HepG2 (cell line): ENCODE data around the gene HSD17B2. TPM values are rescaled to one million over a fixed set of nuclear protein-coding genes. Genes with fewer than 3 reads are reported as not detected.
A peak's percentile ranks its signal among the peaks of the same experiment; 100 is the strongest.

Experiments used
- ATAC-seq: fragments of 200-7000 bp; cut with Tn5 transposase; 3 replicates; pipeline ENCODE4 v1.9.1; 2020; ENCODE audit warnings: mild to moderate bottlenecking, moderate library complexity
- Bru-seq: library from RNA; stranded (reverse); fragments of 400-500 nt; gene quantifications from one replicate; lab custom pipeline; 2021; lab: Mats Ljungman, UMichigan
- BruChase-seq, 2 experiments: library from RNA; stranded (reverse); fragments of 400-500 nt; gene quantifications; one replicate each; lab custom pipeline; 2021; lab: Mats Ljungman, UMichigan
- BruUV-seq: library from RNA; stranded (reverse); fragments of 400-500 nt; replicated peaks from 2 replicates; lab custom pipeline; 2021; lab: Mats Ljungman, UMichigan
- CTCF ChIA-PET: fragments of 300-600 bp; formaldehyde crosslinking; extraction: SDS; loops from one replicate; lab custom pipeline; 2021; ENCODE audit warnings: low total read pairs, inconsistent platforms, low intra/inter-chr PET ratio; lab: Yijun Ruan, JAX
- POLR2A ChIA-PET: fragments of 350-600 bp; sonication (Branson Sonifier 250); formaldehyde crosslinking; loops from one replicate; lab custom pipeline; 2020; ENCODE audit warnings: antibody characterized with exemption, inconsistent platforms; lab: Yijun Ruan, JAX
- DNase-seq: peaks from one replicate; pipeline ENCODE4 v3.0.0-alpha.2; 2015; ENCODE audit warnings: low spot score
- FAIRE-seq: peaks from 3 replicates; lab custom pipeline; 2011; peaks lifted over from hg19 to GRCh38; lab: Jason Lieb, UNC
- H2AFZ ChIP-seq: one replicate; pipeline ENCODE4 v1.6.1; 2011; ENCODE audit warnings: low read length, inconsistent platforms
- H3K27ac ChIP-seq: fragments of 300-600 bp; 3 replicates; pipeline ENCODE4 v1.8.0; 2011; ENCODE audit warnings: mixed run types, mild to moderate bottlenecking, mixed read lengths, low read length, inconsistent platforms; ENCODE audit not compliant: insufficient read depth; ENCODE audit errors: extremely low read length
- H3K27me3 ChIP-seq, 2 experiments: fragments of 200-600 bp in 1 of 2; 2 replicates in 1 of 2; 3 replicates in 1 of 2; pipeline versions ENCODE4 v1.6.0 to v1.8.0; 2011; ENCODE audit warnings: low read length in 2 of 2, mild to moderate bottlenecking in 2 of 2, moderate library complexity in 2 of 2, inconsistent platforms in 1 of 2; ENCODE audit not compliant: insufficient read depth in 2 of 2, control insufficient read depth in 1 of 2
- H3K36me3 ChIP-seq, 2 experiments: fragments of 200-600 bp in 1 of 2; replicated peaks in 1 of 2; 2 replicates in 1 of 2; 3 replicates in 1 of 2; pipeline versions ENCODE4 v1.5.1 to v1.8.0; 2011; ENCODE audit warnings: low read length in 2 of 2, inconsistent platforms in 1 of 2; ENCODE audit not compliant: insufficient read depth in 2 of 2, control insufficient read depth in 1 of 2
- H3K4me1 ChIP-seq: 2 replicates; pipeline ENCODE4 v1.5.1; 2012; ENCODE audit warnings: low read length, inconsistent platforms; ENCODE audit not compliant: insufficient read depth
- H3K4me2 ChIP-seq: 2 replicates; pipeline ENCODE4 v1.6.0; 2011; ENCODE audit warnings: low read depth, low read length, inconsistent platforms
- H3K4me3 ChIP-seq, 3 experiments: fragments of 200-600 bp in 1 of 3; sonication (generic), shearing (Covaris generic) in 1 of 3; replicated peaks in 1 of 3; 2 replicates each; pipeline ENCODE4 v1.5.1; 2011 to 2016; ENCODE audit warnings: low read length in 3 of 3, inconsistent platforms in 2 of 3, low read depth in 2 of 3, mild to moderate bottlenecking in 2 of 3, control low read depth in 1 of 3, mixed read lengths in 1 of 3; ENCODE audit not compliant: insufficient read depth in 1 of 3
- H3K79me2 ChIP-seq: one replicate; pipeline ENCODE4 v1.6.1; 2011; ENCODE audit warnings: low read length, inconsistent platforms; ENCODE audit not compliant: insufficient read depth
- H3K9ac ChIP-seq: 2 replicates; pipeline ENCODE4 v1.6.0; 2011; ENCODE audit warnings: mild to moderate bottlenecking, low read depth, low read length, inconsistent platforms; ENCODE audit not compliant: insufficient read depth
- H3K9me3 ChIP-seq: 2 replicates; pipeline ENCODE4 v1.5.1; 2012; ENCODE audit warnings: mild to moderate bottlenecking, low read length
- H4K20me1 ChIP-seq: 2 replicates; pipeline ENCODE4 v1.6.0; 2011; ENCODE audit warnings: inconsistent platforms, mild to moderate bottlenecking, low read length, moderate library complexity; ENCODE audit not compliant: insufficient read depth
- DMAP1 ChIP-seq: IDR thresholded peaks from 2 replicates; pipeline ENCODE4 v1.6.1; 2016
- GATAD2A ChIP-seq: IDR thresholded peaks from 2 replicates; pipeline ENCODE4 v1.6.1; 2016
- MED1 ChIP-seq: sonication (generic); formaldehyde crosslinking; IDR thresholded peaks from 2 replicates; pipeline ENCODE4 v1.4.0; 2020; ENCODE audit warnings: missing genetic modification reagents
- MEIS2 ChIP-seq: sonication (generic); formaldehyde crosslinking; IDR thresholded peaks from 2 replicates; pipeline ENCODE4 v1.9.0; 2021; ENCODE audit warnings: mild to moderate bottlenecking, missing genetic modification reagents
- MXI1 ChIP-seq: IDR thresholded peaks from 3 replicates; pipeline ENCODE4 v1.6.1; 2012; ENCODE audit warnings: low read depth, low read length, inconsistent platforms, borderline replicate concordance
- REST ChIP-seq, 2 experiments: IDR thresholded peaks; 2 replicates each; pipeline ENCODE4 v1.6.1; 2011 to 2012; ENCODE audit warnings: low read length in 2 of 2, borderline replicate concordance in 1 of 2, low read depth in 1 of 2, mild to moderate bottlenecking in 1 of 2, moderate library complexity in 1 of 2
- SKIL ChIP-seq: sonication (generic); formaldehyde crosslinking; IDR thresholded peaks from 2 replicates; pipeline ENCODE4 v1.8.0; 2022; ENCODE audit warnings: missing genetic modification reagents, mild to moderate bottlenecking, moderate library complexity, borderline replicate concordance
- TCF12 ChIP-seq, 2 experiments: fragments of 450-650 bp in 1 of 2; sonication (generic) in 1 of 2; formaldehyde crosslinking in 1 of 2; IDR thresholded peaks; 2 replicates each; pipeline versions ENCODE4 v1.6.1 to v1.8.0; 2017 to 2022; ENCODE audit warnings: antibody characterized with exemption in 1 of 2, mild to moderate bottlenecking in 1 of 2, missing genetic modification reagents in 1 of 2, moderate library complexity in 1 of 2
- WGBS: methylation state at CpG from one replicate; pipeline ENCODE4 v1.1.6; 2017; ENCODE audit warnings: low lambda C conversion rate; 5-methylcytosine and 5-hydroxymethylcytosine counted together
- in situ Hi-C: cut with HindIII; loops from 2 replicates; pipeline ENCODE4 v1.10.0; 2017; ENCODE audit warnings: low pct_unique_long_range_greater_than_20kb; ENCODE audit not compliant: extremely low pct_ligation_motif_present
- intact Hi-C: fragments of 100-400 bp; cut with micrococcal nuclease; formaldehyde crosslinking; loops from one replicate; pipeline ENCODE4 v1.10.0; 2022; ENCODE audit not compliant: unreplicated experiment
- long read RNA-seq, 2 experiments: library from RNA in 1 of 2; library from polyadenylated mRNA in 1 of 2; stranded (forward) in 1 of 2; unstranded in 1 of 2; transcript quantifications; one replicate each; pipeline ENCODE4 v2.0.0, GENCODE V29; 2019 to 2022
- polyA minus RNA-seq, 3 experiments: library from RNA; depleted of rRNA, polyadenylated mRNA; stranded (reverse); fragments of >200 nt; gene quantifications; 2 replicates each; pipeline ENCODE4 v1.2.3, GENCODE V29; 2011; ENCODE audit warnings: low replicate concordance in 1 of 3
- polyA plus RNA-seq, 8 experiments: library from polyadenylated mRNA; depleted of rRNA in 3 of 8; stranded (reverse) in 7 of 8; unstranded in 1 of 8; fragments of >200 nt; fragmentation: Illumina TruSeq in 4 of 8; extraction: Trizol in 4 of 8; gene quantifications; 2 replicates each; pipeline versions ENCODE4 v1.2.1 to v1.2.3, GENCODE V29; 2011 to 2016; ENCODE audit warnings: low read depth in 4 of 8, missing spikeins in 1 of 8, mixed read lengths in 1 of 8; ENCODE audit not compliant: insufficient read depth in 1 of 8
- total RNA-seq, 5 experiments: library from RNA; depleted of rRNA; stranded (reverse); fragments of >200 nt; fragmentation: Illumina TruSeq; extraction: Trizol; gene quantifications; 2 replicates each; pipeline ENCODE4 v1.2.3, GENCODE V29; 2016; ENCODE audit warnings: low read depth in 1 of 5

Gene HSD17B2
- 20.4 and 26.3 TPM in 2 replicates for total RNA-seq (2016; rRNA removed; fragmentation: Illumina TruSeq; extraction: Trizol)
- 8.1 and 10.8 TPM in 2 replicates for total RNA-seq (2016; cell fraction: cytosol; rRNA removed; fragmentation: Illumina TruSeq; extraction: Trizol; ENCODE audit: low read depth)
- 17.1 and 26.5 TPM in 2 replicates for total RNA-seq (2016; cell fraction: insoluble cytoplasmic fraction; rRNA removed; fragmentation: Illumina TruSeq; extraction: Trizol)
- total RNA-seq (2016; cell fraction: membrane; rRNA removed; fragmentation: Illumina TruSeq; extraction: Trizol): 14.2 and 15.4 TPM in 2 replicates
- 20.3 and 26.6 TPM in 2 replicates for total RNA-seq (2016; cell fraction: nucleus; rRNA removed; fragmentation: Illumina TruSeq; extraction: Trizol)
- 69.3 and 70.7 TPM in 2 replicates for polyA plus RNA-seq (2011; rRNA removed)
- 63.0 and 86.7 TPM in 2 replicates for polyA plus RNA-seq (2011; cell fraction: cytosol; rRNA removed)
- polyA plus RNA-seq (2011; cell fraction: nucleus; rRNA removed): 25.9 and 29.8 TPM in 2 replicates
- polyA plus RNA-seq (2012): 99.3 and 106 TPM in 2 replicates
- polyA plus RNA-seq (2016; cell fraction: cytosol; fragmentation: Illumina TruSeq; extraction: Trizol; ENCODE audit: low read depth): 10.6 and 11.5 TPM in 2 replicates
- polyA plus RNA-seq (2016; cell fraction: insoluble cytoplasmic fraction; fragmentation: Illumina TruSeq; extraction: Trizol; ENCODE audit: low read depth): 19.6 and 20.2 TPM in 2 replicates
- 13.1 and 14.3 TPM in 2 replicates for polyA plus RNA-seq (2016; cell fraction: membrane; fragmentation: Illumina TruSeq; extraction: Trizol; ENCODE audit: low read depth)
- 30.1 and 31.0 TPM in 2 replicates for polyA plus RNA-seq (2016; cell fraction: nucleus; fragmentation: Illumina TruSeq; extraction: Trizol; ENCODE audit: insufficient read depth, low read depth)
- polyA minus RNA-seq (2011; rRNA and poly(A)+ RNA removed; ENCODE audit: low replicate concordance): 150 TPM in 1 of 2 replicates, not detected in the other
- polyA minus RNA-seq (2011; cell fraction: cytosol; rRNA and poly(A)+ RNA removed): 38.6 and 54.8 TPM in 2 replicates
- polyA minus RNA-seq (2011; cell fraction: nucleus; rRNA and poly(A)+ RNA removed): 77.4 and 89.1 TPM in 2 replicates
- Bru-seq, nascent RNA: percentile 62 among the genes with signal in this experiment
- percentile 45 among the genes with signal in this experiment for BruChase-seq, experiment 1, labeled RNA remaining after a 6-hour chase
- percentile 41 among the genes with signal in this experiment for BruChase-seq, experiment 2, labeled RNA remaining after a 2-hour chase
- long read RNA-seq, experiment 1, transcript HSD17B2-201 (5 exons, 1,455 nt): major isoform, 61 of 84 reads
- long read RNA-seq, experiment 1, partial matches to known transcripts: 9 of 84 reads
- long read RNA-seq, experiment 1, other reads (novel, unspliced or antisense): 10 of 84 reads
- long read RNA-seq, experiment 2, transcript HSD17B2-201 (5 exons, 1,455 nt): major isoform, 49 of 70 reads
- long read RNA-seq, experiment 2, partial matches to known transcripts: 6 of 70 reads
- long read RNA-seq, experiment 2, other reads (novel, unspliced or antisense): 12 of 70 reads

- H3K27me3 ChIP-seq: no peaks in the 10 kb centered on the region; a peak in 1 of 5 replicates
- H2AFZ ChIP-seq: peak within 1 kb of the TSS; percentile 21
- BruUV-seq: no TSS peak
- peak within 1 kb of the TSS; percentile 53 for H3K27ac ChIP-seq
- no peaks in the 10 kb centered on the region for H3K9me3 ChIP-seq
- intact Hi-C loops: loop anchor here (2.0 kb wide), 3 partner anchors 16 to 48 kb away; no protein-coding TSS in a partner anchor
- H3K9ac ChIP-seq: peak within 1 kb of the TSS; percentile 68
- peaks cover 72% of the 10 kb centered on the region for H3K4me1 ChIP-seq
- in situ Hi-C loops: loop anchor here (5.0 kb wide), 1 partner anchor 192 kb away; no protein-coding TSS in a partner anchor
- H3K79me2 ChIP-seq: peaks cover 48% of the 10 kb centered on the region
- CTCF ChIA-PET: interaction anchor here (1.9 kb wide), 1 partner anchor 27 kb away, joined by 7 read pairs; no protein-coding TSS in a partner anchor
- peak; percentile 88 for ATAC-seq
- POLR2A ChIA-PET: interaction anchor here (0.6 to 3.4 kb wide), 11 partner anchors 10 to 195 kb away, joined by 3 to 14 read pairs (median 4); partner anchors contain the start of gene MPHOSPH6
- FAIRE-seq: peak; percentile 85
- H3K4me3 ChIP-seq: peak within 1 kb of the TSS; percentile 67 to 83 (median 69)
- H3K36me3 ChIP-seq: no peaks in the 10 kb centered on the region
- peak within 1 kb of the TSS; percentile 92 for H3K4me2 ChIP-seq
- WGBS: 0% methylated on average over 6 of the region's 6 CpGs
- H4K20me1 ChIP-seq: no peaks in the 10 kb centered on the region
- DNase-seq: peak; percentile 92
- TF ChIP-seq DMAP1 (peak; percentile 33; the same call in 1 of the 2 replicates), MED1 (peak; percentile 85), MXI1 (peak; percentile 83; the same call in 1 of the 3 replicates), MEIS2 (CRISPR knock-in tag) (0 out of 2 replicates have a peak, but pooled peaks have one; percentile 42), TCF12 (IDR thresholded peaks at IDR 0.05) (no peak), TCF12 (CRISPR knock-in tag; IDR thresholded peaks at IDR 0.05) (no peak), REST (IDR thresholded peaks at IDR 0.05; ENCODE audit: borderline replicate concordance in 1 of 2, low read depth in 1 of 2, low read length in 2 of 2) (0 out of 4 replicates have a peak, but pooled peaks of 1 of the 2 experiments have one; percentile 25), SKIL (0 out of 2 replicates have a peak, but pooled peaks have one; percentile 29), GATAD2A (CRISPR knock-in tag) (peak; percentile 69; the same call in 1 of the 2 replicates)
Observed at GRCh38 chr16:82034981-82035612, at the start of gene HSD17B2. Gene HSD17B2, plus strand, starts transcription at chr16:82035253. Its CDS starts 172 bp downstream, at chr16:82035425.
